HepG2 (cell line): Measurements from ENCODE around the gene ADAMTS2. TPM values are rescaled to one million over a fixed set of nuclear protein-coding genes. Genes with fewer than 3 reads are reported as not detected.
A peak's percentile ranks its signal among the peaks of the same experiment; 100 is the strongest.

ENCODE experiments used
- EEA1 ChIP-seq: sonication (generic); formaldehyde crosslinking; IDR thresholded peaks from 2 replicates; pipeline ENCODE4 v1.5.1; 2020; ENCODE audit warnings: mild to moderate bottlenecking, missing genetic modification reagents, borderline replicate concordance
- HOXA5 ChIP-seq: sonication (generic); formaldehyde crosslinking; IDR thresholded peaks from 2 replicates; pipeline ENCODE4 v1.4.0; 2020; ENCODE audit warnings: missing genetic modification reagents
- KLF16 ChIP-seq, 2 experiments: sonication (generic) in 1 of 2; formaldehyde crosslinking in 1 of 2; IDR thresholded peaks; 2 replicates each; pipeline versions ENCODE4 v1.6.1 to v1.8.0; 2016 to 2023; ENCODE audit warnings: missing genetic modification reagents in 2 of 2, missing compliant biosample characterization in 1 of 2
- MEIS1 ChIP-seq: sonication (generic); formaldehyde crosslinking; IDR thresholded peaks from 2 replicates; pipeline ENCODE4 v1.9.0; 2021; ENCODE audit warnings: mild to moderate bottlenecking, missing genetic modification reagents, moderate library complexity, borderline replicate concordance
- NFATC3 ChIP-seq: sonication (generic); formaldehyde crosslinking; IDR thresholded peaks from 2 replicates; pipeline ENCODE4 v1.5.1; 2020; ENCODE audit warnings: mild to moderate bottlenecking, missing genetic modification reagents
- POLR2AphosphoS5 ChIP-seq: IDR thresholded peaks from 2 replicates; pipeline ENCODE4 v1.6.1; 2012; ENCODE audit warnings: low read depth, low read length
- TP53 ChIP-seq: sonication (generic); formaldehyde crosslinking; conservative IDR thresholded peaks from 2 replicates; pipeline ENCODE4 v1.4.0; 2020; ENCODE audit warnings: missing genetic modification reagents
- ZFP62 ChIP-seq: sonication (generic); formaldehyde crosslinking; IDR thresholded peaks from 2 replicates; pipeline ENCODE4 v1.4.0; 2020; ENCODE audit warnings: missing genetic modification reagents
- ZNF253 ChIP-seq: sonication (generic); formaldehyde crosslinking; IDR thresholded peaks from 2 replicates; pipeline ENCODE4 v1.8.0; 2022; ENCODE audit warnings: mild to moderate bottlenecking, missing genetic modification reagents, borderline replicate concordance
- ZNF614 ChIP-seq: IDR thresholded peaks from 2 replicates; pipeline ENCODE4 v1.6.1; 2018; ENCODE audit warnings: missing biosample characterization, missing genetic modification reagents, inconsistent platforms, borderline replicate concordance
- ZNF672 ChIP-seq: sonication (generic); formaldehyde crosslinking; IDR thresholded peaks from 2 replicates; pipeline ENCODE4 v1.8.1; 2022; ENCODE audit warnings: missing genetic modification reagents
- ZNF850 ChIP-seq: sonication (generic); formaldehyde crosslinking; conservative IDR thresholded peaks from 2 replicates; pipeline ENCODE4 v1.9.0; 2021; ENCODE audit warnings: mild to moderate bottlenecking, missing genetic modification reagents
- polyA plus RNA-seq, 8 experiments: library from polyadenylated mRNA; depleted of rRNA in 3 of 8; stranded (reverse) in 7 of 8; unstranded in 1 of 8; fragments of >200 nt; fragmentation: Illumina TruSeq in 4 of 8; extraction: Trizol in 4 of 8; gene quantifications; 2 replicates each; pipeline versions ENCODE4 v1.2.1 to v1.2.3, GENCODE V29; 2011 to 2016; ENCODE audit warnings: low read depth in 4 of 8, missing spikeins in 1 of 8, mixed read lengths in 1 of 8; ENCODE audit not compliant: insufficient read depth in 1 of 8
- total RNA-seq, 5 experiments: library from RNA; depleted of rRNA; stranded (reverse); fragments of >200 nt; fragmentation: Illumina TruSeq; extraction: Trizol; gene quantifications; 2 replicates each; pipeline ENCODE4 v1.2.3, GENCODE V29; 2016; ENCODE audit warnings: low read depth in 1 of 5
- TF ChIP-seq, protein P1 (sequence below): sonication (generic); formaldehyde crosslinking; IDR thresholded peaks from 2 replicates; pipeline ENCODE4 v1.8.0; 2022; ENCODE audit warnings: mild to moderate bottlenecking, missing genetic modification reagents, borderline replicate concordance
- TF ChIP-seq, protein P2 (sequence below): sonication (generic); formaldehyde crosslinking; IDR thresholded peaks from 2 replicates; pipeline ENCODE4 v1.4.0; 2020; ENCODE audit warnings: missing genetic modification reagents
- TF ChIP-seq, protein P3 (sequence below): sonication (generic); formaldehyde crosslinking; IDR thresholded peaks from 2 replicates; pipeline ENCODE4 v1.4.0; 2020; ENCODE audit warnings: missing genetic modification reagents, borderline replicate concordance
- TF ChIP-seq, protein P4 (sequence below): sonication (generic); formaldehyde crosslinking; IDR thresholded peaks from 2 replicates; pipeline ENCODE4 v1.4.0; 2020; ENCODE audit warnings: missing genetic modification reagents
- TF ChIP-seq, protein P5 (sequence below): sonication (generic); formaldehyde crosslinking; IDR thresholded peaks from 2 replicates; pipeline ENCODE4 v1.4.0; 2020; ENCODE audit warnings: missing genetic modification reagents

The ADAMTS2 gene
- total and polyA plus RNA-seq, 2 of the 13 experiments (the other 11 are each of a cell fraction or from before 2014, with no cell fraction given), result 0.24 to 3.5 TPM

DNA sequence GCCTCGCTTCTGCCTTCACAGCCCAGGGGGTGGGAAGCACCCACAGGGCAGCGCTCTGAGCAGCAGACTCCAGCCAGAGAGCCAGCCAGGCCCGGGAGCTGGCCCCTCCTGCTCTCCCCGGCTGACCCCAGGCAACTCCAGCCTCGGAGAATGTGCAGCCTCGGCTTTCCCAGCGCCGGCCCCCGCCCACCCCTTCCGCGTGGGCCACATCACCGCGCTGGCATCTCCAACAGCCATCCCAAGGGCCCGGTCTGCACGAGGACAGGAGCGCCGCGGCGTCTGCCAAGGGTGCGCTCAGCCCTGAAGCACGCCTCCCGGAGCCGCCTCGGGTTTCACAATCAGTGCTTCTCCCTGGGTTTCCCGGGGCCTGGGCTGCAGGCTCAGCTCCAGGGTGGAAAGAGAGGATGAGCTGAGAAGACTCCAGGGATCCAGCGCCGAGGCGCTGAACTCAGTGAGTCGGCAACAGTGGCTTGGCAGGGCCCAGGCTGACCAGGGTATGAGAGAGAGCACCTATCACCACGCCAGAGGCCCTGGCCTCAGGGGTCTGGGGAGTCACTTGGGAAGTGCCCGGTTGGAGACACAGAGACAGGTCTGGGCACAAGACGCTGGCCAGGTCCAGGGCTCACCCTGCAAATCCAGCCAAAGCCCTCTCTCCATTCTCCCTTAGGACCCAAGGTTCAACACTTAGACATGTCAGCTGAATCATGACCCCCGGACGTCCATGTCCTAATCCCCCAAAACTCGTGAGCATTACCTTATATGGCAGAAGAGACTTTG, 79.6 kb downstream of the ADAMTS2 start (continued):
- TF ChIP-seq, protein P1, sequence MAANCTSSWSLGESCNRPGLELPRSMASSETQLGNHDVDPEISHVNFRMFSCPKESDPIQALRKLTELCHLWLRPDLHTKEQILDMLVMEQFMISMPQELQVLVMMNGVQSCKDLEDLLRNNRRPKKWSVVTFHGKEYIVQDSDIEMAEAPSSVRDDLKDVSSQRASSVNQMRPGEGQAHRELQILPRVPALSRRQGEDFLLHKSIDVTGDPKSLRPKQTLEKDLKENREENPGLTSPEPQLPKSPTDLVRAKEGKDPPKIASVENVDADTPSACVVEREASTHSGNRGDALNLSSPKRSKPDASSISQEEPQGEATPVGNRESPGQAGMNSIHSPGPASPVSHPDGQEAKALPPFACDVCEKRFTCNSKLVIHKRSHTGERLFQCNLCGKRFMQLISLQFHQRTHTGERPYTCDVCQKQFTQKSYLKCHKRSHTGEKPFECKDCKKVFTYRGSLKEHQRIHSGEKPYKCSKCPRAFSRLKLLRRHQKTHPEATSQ (CRISPR knock-in tag), result no peak
- TF ChIP-seq ZNF253 (CRISPR knock-in tag), result no peak
- no peak for TF ChIP-seq TP53 (CRISPR knock-in tag)
- no peak for TF ChIP-seq NFATC3 (CRISPR knock-in tag)
- TF ChIP-seq, protein P2, sequence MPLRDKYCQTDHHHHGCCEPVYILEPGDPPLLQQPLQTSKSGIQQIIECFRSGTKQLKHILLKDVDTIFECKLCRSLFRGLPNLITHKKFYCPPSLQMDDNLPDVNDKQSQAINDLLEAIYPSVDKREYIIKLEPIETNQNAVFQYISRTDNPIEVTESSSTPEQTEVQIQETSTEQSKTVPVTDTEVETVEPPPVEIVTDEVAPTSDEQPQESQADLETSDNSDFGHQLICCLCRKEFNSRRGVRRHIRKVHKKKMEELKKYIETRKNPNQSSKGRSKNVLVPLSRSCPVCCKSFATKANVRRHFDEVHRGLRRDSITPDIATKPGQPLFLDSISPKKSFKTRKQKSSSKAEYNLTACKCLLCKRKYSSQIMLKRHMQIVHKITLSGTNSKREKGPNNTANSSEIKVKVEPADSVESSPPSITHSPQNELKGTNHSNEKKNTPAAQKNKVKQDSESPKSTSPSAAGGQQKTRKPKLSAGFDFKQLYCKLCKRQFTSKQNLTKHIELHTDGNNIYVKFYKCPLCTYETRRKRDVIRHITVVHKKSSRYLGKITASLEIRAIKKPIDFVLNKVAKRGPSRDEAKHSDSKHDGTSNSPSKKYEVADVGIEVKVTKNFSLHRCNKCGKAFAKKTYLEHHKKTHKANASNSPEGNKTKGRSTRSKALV (CRISPR knock-in tag), result peak; percentile 84
- TF ChIP-seq, protein P3, sequence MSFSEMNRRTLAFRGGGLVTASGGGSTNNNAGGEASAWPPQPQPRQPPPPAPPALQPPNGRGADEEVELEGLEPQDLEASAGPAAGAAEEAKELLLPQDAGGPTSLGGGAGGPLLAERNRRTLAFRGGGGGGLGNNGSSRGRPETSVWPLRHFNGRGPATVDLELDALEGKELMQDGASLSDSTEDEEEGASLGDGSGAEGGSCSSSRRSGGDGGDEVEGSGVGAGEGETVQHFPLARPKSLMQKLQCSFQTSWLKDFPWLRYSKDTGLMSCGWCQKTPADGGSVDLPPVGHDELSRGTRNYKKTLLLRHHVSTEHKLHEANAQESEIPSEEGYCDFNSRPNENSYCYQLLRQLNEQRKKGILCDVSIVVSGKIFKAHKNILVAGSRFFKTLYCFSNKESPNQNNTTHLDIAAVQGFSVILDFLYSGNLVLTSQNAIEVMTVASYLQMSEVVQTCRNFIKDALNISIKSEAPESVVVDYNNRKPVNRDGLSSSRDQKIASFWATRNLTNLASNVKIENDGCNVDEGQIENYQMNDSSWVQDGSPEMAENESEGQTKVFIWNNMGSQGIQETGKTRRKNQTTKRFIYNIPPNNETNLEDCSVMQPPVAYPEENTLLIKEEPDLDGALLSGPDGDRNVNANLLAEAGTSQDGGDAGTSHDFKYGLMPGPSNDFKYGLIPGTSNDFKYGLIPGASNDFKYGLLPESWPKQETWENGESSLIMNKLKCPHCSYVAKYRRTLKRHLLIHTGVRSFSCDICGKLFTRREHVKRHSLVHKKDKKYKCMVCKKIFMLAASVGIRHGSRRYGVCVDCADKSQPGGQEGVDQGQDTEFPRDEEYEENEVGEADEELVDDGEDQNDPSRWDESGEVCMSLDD (CRISPR knock-in tag), result no peak
- TF ChIP-seq, protein P4, sequence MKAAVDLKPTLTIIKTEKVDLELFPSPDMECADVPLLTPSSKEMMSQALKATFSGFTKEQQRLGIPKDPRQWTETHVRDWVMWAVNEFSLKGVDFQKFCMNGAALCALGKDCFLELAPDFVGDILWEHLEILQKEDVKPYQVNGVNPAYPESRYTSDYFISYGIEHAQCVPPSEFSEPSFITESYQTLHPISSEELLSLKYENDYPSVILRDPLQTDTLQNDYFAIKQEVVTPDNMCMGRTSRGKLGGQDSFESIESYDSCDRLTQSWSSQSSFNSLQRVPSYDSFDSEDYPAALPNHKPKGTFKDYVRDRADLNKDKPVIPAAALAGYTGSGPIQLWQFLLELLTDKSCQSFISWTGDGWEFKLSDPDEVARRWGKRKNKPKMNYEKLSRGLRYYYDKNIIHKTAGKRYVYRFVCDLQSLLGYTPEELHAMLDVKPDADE (CRISPR knock-in tag), result no peak
- TF ChIP-seq MEIS1 (CRISPR knock-in tag), result no peak; the same call in 1 of the 2 replicates
- TF ChIP-seq ZFP62 (CRISPR knock-in tag), result no peak
- TF ChIP-seq, protein P5, sequence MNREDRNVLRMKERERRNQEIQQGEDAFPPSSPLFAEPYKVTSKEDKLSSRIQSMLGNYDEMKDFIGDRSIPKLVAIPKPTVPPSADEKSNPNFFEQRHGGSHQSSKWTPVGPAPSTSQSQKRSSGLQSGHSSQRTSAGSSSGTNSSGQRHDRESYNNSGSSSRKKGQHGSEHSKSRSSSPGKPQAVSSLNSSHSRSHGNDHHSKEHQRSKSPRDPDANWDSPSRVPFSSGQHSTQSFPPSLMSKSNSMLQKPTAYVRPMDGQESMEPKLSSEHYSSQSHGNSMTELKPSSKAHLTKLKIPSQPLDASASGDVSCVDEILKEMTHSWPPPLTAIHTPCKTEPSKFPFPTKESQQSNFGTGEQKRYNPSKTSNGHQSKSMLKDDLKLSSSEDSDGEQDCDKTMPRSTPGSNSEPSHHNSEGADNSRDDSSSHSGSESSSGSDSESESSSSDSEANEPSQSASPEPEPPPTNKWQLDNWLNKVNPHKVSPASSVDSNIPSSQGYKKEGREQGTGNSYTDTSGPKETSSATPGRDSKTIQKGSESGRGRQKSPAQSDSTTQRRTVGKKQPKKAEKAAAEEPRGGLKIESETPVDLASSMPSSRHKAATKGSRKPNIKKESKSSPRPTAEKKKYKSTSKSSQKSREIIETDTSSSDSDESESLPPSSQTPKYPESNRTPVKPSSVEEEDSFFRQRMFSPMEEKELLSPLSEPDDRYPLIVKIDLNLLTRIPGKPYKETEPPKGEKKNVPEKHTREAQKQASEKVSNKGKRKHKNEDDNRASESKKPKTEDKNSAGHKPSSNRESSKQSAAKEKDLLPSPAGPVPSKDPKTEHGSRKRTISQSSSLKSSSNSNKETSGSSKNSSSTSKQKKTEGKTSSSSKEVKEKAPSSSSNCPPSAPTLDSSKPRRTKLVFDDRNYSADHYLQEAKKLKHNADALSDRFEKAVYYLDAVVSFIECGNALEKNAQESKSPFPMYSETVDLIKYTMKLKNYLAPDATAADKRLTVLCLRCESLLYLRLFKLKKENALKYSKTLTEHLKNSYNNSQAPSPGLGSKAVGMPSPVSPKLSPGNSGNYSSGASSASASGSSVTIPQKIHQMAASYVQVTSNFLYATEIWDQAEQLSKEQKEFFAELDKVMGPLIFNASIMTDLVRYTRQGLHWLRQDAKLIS, result no peak
- TF ChIP-seq EEA1, result no peak; the same call in 1 of the 2 replicates
- TF ChIP-seq ZNF614 (CRISPR knock-in tag), result no peak
- TF ChIP-seq ZNF850 (CRISPR knock-in tag), result no peak
- TF ChIP-seq KLF16 (CRISPR knock-in tag; IDR thresholded peaks at IDR 0.05), result 0 out of 4 replicates have a peak, but pooled peaks of 1 of the 2 experiments have one; percentile 35
- TF ChIP-seq HOXA5 (CRISPR knock-in tag), result no peak
- no peak for TF ChIP-seq ZNF672 (CRISPR knock-in tag)
- no peak for TF ChIP-seq POLR2AphosphoS5
